Endothelial cell (in vitro differentiated cells): ENCODE data around the gene PLEKHM1. TPM values are rescaled to one million over a fixed set of nuclear protein-coding genes. Genes with fewer than 3 reads are reported as not detected.

Source experiments
- DNase-seq: peaks from one replicate; pipeline ENCODE4 v3.0.0; 2021; ENCODE audit warnings: low spot score
- H3K27ac Mint-ChIP-seq: one replicate; pipeline ENCODE4 v1.8.0; 2021; ENCODE audit warnings: mixed read lengths, inconsistent platforms; ENCODE audit not compliant: unreplicated experiment
- H3K27me3 Mint-ChIP-seq: one replicate; pipeline ENCODE4 v1.8.0; 2021; ENCODE audit warnings: mild to moderate bottlenecking, moderate library complexity, mixed read lengths, inconsistent platforms; ENCODE audit not compliant: unreplicated experiment
- H3K36me3 Mint-ChIP-seq: one replicate; pipeline ENCODE4 v1.8.0; 2021; ENCODE audit warnings: mild to moderate bottlenecking, low read depth, mixed read lengths, inconsistent platforms; ENCODE audit not compliant: unreplicated experiment
- H3K4me1 Mint-ChIP-seq: one replicate; pipeline ENCODE4 v1.8.0; 2021; ENCODE audit warnings: mild to moderate bottlenecking, mixed read lengths, inconsistent platforms; ENCODE audit not compliant: unreplicated experiment
- H3K4me3 Mint-ChIP-seq: one replicate; pipeline ENCODE4 v1.8.0; 2021; ENCODE audit warnings: mild to moderate bottlenecking, mixed read lengths, inconsistent platforms; ENCODE audit not compliant: unreplicated experiment
- H3K9me3 Mint-ChIP-seq: one replicate; pipeline ENCODE4 v1.8.0; 2021; ENCODE audit warnings: mixed read lengths, inconsistent platforms; ENCODE audit not compliant: unreplicated experiment
- total RNA-seq: library from RNA; stranded (reverse); fragmentation: NEBNext Ultra II Directional; extraction: Animal tissue kit (Norgen Biotek cat#: 25700); gene quantifications from one replicate; pipeline ENCODE4 v1.2.1, GENCODE V29; 2021; ENCODE audit not compliant: unreplicated experiment
- TF ChIP-seq, protein P1 (sequence below): fragments of 200-600 bp; sonication (generic); IDR thresholded peaks from one replicate; pipeline ENCODE4 v1.5.0; 2021; ENCODE audit warnings: antibody characterized with exemption; ENCODE audit not compliant: unreplicated experiment

Gene PLEKHM1
- total RNA-seq, 1 donor from 2014 or later = 46.6 TPM

DNA sequence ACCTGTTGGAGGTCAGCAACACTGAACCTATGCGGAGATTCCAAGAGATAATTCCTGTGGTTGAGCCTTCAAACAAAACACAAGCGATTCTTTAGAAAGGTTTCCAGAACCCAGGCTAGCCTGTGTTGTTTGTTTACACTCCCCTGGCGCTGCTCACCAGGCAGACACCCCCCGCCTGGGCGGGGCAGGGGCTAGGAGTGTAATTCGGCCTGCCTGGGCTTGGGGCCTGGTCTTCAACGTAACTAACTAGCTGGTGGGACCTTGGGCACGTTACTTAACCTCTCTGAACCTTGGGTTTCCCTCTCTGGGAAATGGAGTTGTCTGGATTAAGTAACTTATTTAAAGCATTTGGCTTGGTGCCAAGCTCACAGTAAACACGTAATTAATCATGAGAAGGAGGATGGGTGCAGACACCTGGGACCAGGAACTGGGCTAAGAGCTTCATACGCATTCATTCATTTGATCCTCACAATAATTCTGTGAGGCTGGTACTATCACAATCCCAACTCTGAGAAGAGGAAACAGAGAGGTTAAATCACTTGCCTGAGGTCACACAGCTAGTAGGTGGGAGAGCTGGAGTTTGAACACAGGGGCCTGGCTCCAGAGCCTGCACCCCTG is 50.3 kb downstream of the PLEKHM1 start:
- H3K4me1 Mint-ChIP-seq = peaks cover 19% of the 10 kb centered on the region
- DNase-seq = no peak
- H3K27me3 Mint-ChIP-seq = peaks cover 6% of the 10 kb centered on the region
- TF ChIP-seq, protein P1, sequence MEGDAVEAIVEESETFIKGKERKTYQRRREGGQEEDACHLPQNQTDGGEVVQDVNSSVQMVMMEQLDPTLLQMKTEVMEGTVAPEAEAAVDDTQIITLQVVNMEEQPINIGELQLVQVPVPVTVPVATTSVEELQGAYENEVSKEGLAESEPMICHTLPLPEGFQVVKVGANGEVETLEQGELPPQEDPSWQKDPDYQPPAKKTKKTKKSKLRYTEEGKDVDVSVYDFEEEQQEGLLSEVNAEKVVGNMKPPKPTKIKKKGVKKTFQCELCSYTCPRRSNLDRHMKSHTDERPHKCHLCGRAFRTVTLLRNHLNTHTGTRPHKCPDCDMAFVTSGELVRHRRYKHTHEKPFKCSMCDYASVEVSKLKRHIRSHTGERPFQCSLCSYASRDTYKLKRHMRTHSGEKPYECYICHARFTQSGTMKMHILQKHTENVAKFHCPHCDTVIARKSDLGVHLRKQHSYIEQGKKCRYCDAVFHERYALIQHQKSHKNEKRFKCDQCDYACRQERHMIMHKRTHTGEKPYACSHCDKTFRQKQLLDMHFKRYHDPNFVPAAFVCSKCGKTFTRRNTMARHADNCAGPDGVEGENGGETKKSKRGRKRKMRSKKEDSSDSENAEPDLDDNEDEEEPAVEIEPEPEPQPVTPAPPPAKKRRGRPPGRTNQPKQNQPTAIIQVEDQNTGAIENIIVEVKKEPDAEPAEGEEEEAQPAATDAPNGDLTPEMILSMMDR = no peak
- peak overlapping the region; percentile 37 for H3K27ac Mint-ChIP-seq
- H3K4me3 Mint-ChIP-seq = peak overlapping the region; percentile 51
- H3K9me3 Mint-ChIP-seq = no peaks in the 10 kb centered on the region
- peaks cover 8% of the 10 kb centered on the region for H3K36me3 Mint-ChIP-seq

DNA sequence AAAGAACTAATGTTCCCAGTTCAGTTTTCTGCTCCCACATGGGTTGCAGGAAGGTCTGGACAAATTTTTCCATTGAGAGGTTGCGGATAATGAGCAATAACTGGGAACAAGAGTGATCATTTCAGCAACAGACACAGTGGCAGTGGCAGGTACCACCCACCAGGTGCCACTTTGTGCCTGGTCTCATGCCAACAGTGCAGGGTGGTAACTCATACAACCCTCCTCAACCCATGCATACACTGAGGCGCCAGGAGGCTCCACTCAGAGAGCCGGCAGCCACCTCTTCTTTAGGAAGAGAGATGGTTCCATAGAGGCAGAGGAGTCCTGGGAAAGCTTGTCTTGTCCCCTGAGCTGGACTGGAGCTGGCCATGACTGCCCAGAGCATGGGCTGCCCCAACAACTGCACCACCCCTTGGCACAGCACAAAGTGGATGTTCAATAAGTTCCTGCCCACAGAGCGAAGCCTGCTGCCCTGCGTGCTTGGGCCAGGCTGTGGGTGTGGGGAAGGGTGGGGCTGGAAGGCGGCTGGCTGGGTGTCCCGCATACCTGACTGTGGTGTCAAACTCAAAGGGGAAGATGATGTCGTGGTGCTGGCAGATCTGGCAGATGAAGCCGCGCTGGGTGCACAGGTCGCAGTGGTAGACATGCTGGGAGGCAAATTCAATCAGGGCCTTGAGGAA is 51.5 kb downstream of the PLEKHM1 start:
- no peak for DNase-seq
- H3K27me3 Mint-ChIP-seq = peaks cover 9% of the 10 kb centered on the region
- H3K9me3 Mint-ChIP-seq = no peaks in the 10 kb centered on the region
- TF ChIP-seq, protein P1 = no peak
- H3K4me1 Mint-ChIP-seq = peaks cover 25% of the 10 kb centered on the region
- H3K4me3 Mint-ChIP-seq = no peak overlapping the region
- peaks cover 3% of the 10 kb centered on the region for H3K36me3 Mint-ChIP-seq
- no peak overlapping the region for H3K27ac Mint-ChIP-seq

- peaks cover 30% of the 10 kb centered on the region for H3K4me1 Mint-ChIP-seq
- no peak overlapping the region for H3K27ac Mint-ChIP-seq
- TF ChIP-seq, protein P1 = no peak
- DNase-seq = no peak
- no peak overlapping the region for H3K4me3 Mint-ChIP-seq
- H3K9me3 Mint-ChIP-seq = no peaks in the 10 kb centered on the region
- H3K36me3 Mint-ChIP-seq = peaks cover 3% of the 10 kb centered on the region
- peaks cover 11% of the 10 kb centered on the region for H3K27me3 Mint-ChIP-seq
Observed at GRCh38 chr17:45437465-45438283, 52.8 kb downstream of the PLEKHM1 start.

DNA sequence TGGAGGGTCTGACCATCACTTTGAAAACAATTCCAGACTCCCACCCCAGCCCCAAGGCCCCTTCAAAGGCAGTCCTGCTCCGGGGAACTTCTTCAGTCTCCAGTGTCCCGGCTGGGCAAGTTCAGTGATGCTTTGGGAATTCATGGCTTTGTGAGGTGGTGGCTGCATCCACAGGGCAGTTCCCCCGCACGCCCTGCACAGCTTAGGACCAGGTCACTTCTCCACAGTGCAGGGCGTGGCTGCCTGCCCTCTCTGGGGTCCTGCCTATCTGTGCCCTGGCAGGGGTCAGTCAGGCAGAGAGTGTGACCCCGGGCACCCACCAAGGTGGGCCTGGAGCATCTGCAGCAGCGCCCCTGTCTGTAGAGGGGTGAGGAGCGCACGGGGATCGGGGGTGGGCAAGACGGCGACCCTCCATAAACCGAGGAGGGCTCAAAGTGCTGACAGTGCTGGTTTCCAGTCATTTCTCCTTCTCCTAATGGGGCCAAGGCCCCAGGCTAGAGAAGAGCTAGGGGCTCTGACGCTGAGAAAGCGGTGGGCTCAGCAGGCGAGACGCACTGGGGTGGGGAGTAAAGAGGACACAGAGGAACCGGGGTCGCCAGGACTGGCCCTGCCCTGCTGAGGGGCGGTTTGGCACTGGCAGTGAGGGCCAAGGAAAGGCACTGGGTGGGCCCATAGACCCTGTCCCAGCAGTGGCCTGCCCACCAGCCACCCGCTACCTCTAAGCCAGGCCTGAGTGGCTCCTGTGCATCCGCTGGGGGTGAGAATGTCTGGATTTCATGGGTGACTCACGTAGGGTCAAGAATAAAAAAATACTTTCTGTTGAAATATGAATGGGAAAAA is 53.7 kb downstream of the PLEKHM1 start:
- TF ChIP-seq, protein P1 = no peak
- no peak for DNase-seq
- Mint-ChIP-seq H3K4me1 (peaks cover 30% of the 10 kb centered on the region), H3K27ac (no peak overlapping the region), H3K36me3 (peaks cover 3% of the 10 kb centered on the region), H3K4me3 (no peak overlapping the region), H3K9me3 (no peaks in the 10 kb centered on the region), H3K27me3 (peaks cover 13% of the 10 kb centered on the region)
